Measurements from ENCODE around the gene COX6B1.
"Not testable (repeated sequence)": the region's sequence is repeated elsewhere in the genome, so short reads cannot be mapped to it uniquely, and the experiment has no call there.

Gene COX6B1

GRCh38 chr19:35675589-35676140 is 27.5 kb downstream of the COX6B1 start:
- H3K27me3 ChIP-seq (ENCODE audit: control insufficient read depth, insufficient read depth, low read length) = peaks cover 11% of the 10 kb centered on the region
- H3K4me1 ChIP-seq (ENCODE audit: control insufficient read depth, insufficient read depth, low read length) = no peaks in the 10 kb centered on the region
- H3K9ac ChIP-seq (ENCODE audit: low read length) = no peak overlapping the region
- no peak overlapping the region for H3K4me3 ChIP-seq (ENCODE audit: low read length)
- no peak overlapping the region for H3K27ac ChIP-seq (ENCODE audit: low read depth, low read length)
- no peaks in the 10 kb centered on the region for H3K36me3 ChIP-seq (ENCODE audit: control insufficient read depth, insufficient read depth, low read length)

- no peak overlapping the region for H3K4me3 ChIP-seq (ENCODE audit: low read length)
- H3K9ac ChIP-seq (ENCODE audit: low read length) = no peak overlapping the region
- H3K36me3 ChIP-seq (ENCODE audit: control insufficient read depth, insufficient read depth, low read length) = no peaks in the 10 kb centered on the region
- no peaks in the 10 kb centered on the region for H3K4me1 ChIP-seq (ENCODE audit: control insufficient read depth, insufficient read depth, low read length)
- no peaks in the 10 kb centered on the region for H3K27me3 ChIP-seq (ENCODE audit: control insufficient read depth, insufficient read depth, low read length)
- H3K27ac ChIP-seq (ENCODE audit: low read depth, low read length) = no peak overlapping the region
Measured at GRCh38 chr19:35689836-35690235, 41.7 kb downstream of the COX6B1 start.

GRCh38 chr19:35691106-35691505 is 43.0 kb downstream of the COX6B1 start:
- H3K4me3 ChIP-seq (ENCODE audit: low read length); H3K27ac ChIP-seq (ENCODE audit: low read depth, low read length); H3K36me3 ChIP-seq (ENCODE audit: control insufficient read depth, insufficient read depth, low read length); H3K4me1 ChIP-seq (ENCODE audit: control insufficient read depth, insufficient read depth, low read length); H3K27me3 ChIP-seq (ENCODE audit: control insufficient read depth, insufficient read depth, low read length); H3K9ac ChIP-seq (ENCODE audit: low read length): not testable (repeated sequence)

GRCh38 chr19:35692010-35692409 is 43.9 kb downstream of the COX6B1 start:
- H3K4me3 ChIP-seq (ENCODE audit: low read length) = no peak overlapping the region
- no peaks in the 10 kb centered on the region for H3K27me3 ChIP-seq (ENCODE audit: control insufficient read depth, insufficient read depth, low read length)
- H3K36me3 ChIP-seq (ENCODE audit: control insufficient read depth, insufficient read depth, low read length) = no peaks in the 10 kb centered on the region
- H3K27ac ChIP-seq (ENCODE audit: low read depth, low read length) = no peak overlapping the region
- no peak overlapping the region for H3K9ac ChIP-seq (ENCODE audit: low read length)
- no peaks in the 10 kb centered on the region for H3K4me1 ChIP-seq (ENCODE audit: control insufficient read depth, insufficient read depth, low read length)

GRCh38 chr19:35693422-35693821 is 45.3 kb downstream of the COX6B1 start:
- Histone ChIP-seq H3K27ac (ENCODE audit: low read depth, low read length) (no peak overlapping the region), H3K36me3 (ENCODE audit: control insufficient read depth, insufficient read depth, low read length) (no peaks in the 10 kb centered on the region), H3K27me3 (ENCODE audit: control insufficient read depth, insufficient read depth, low read length) (no peaks in the 10 kb centered on the region), H3K9ac (ENCODE audit: low read length) (no peak overlapping the region), H3K4me1 (ENCODE audit: control insufficient read depth, insufficient read depth, low read length) (no peaks in the 10 kb centered on the region), H3K4me3 (ENCODE audit: low read length) (no peak overlapping the region)

GRCh38 chr19:35693835-35694599 is 45.9 kb downstream of the COX6B1 start:
- no peak overlapping the region for H3K4me3 ChIP-seq (ENCODE audit: low read length)
- H3K27me3 ChIP-seq (ENCODE audit: control insufficient read depth, insufficient read depth, low read length) = no peaks in the 10 kb centered on the region
- H3K36me3 ChIP-seq (ENCODE audit: control insufficient read depth, insufficient read depth, low read length) = no peaks in the 10 kb centered on the region
- no peaks in the 10 kb centered on the region for H3K4me1 ChIP-seq (ENCODE audit: control insufficient read depth, insufficient read depth, low read length)
- H3K9ac ChIP-seq (ENCODE audit: low read length) = no peak overlapping the region
- no peak overlapping the region for H3K27ac ChIP-seq (ENCODE audit: low read depth, low read length)

GRCh38 chr19:35695895-35696422 is 47.8 kb downstream of the COX6B1 start:
- Histone ChIP-seq H3K36me3 (ENCODE audit: control insufficient read depth, insufficient read depth, low read length) (no peaks in the 10 kb centered on the region), H3K27ac (ENCODE audit: low read depth, low read length) (no peak overlapping the region), H3K4me3 (ENCODE audit: low read length) (no peak overlapping the region), H3K4me1 (ENCODE audit: control insufficient read depth, insufficient read depth, low read length) (no peaks in the 10 kb centered on the region), H3K9ac (ENCODE audit: low read length) (no peak overlapping the region), H3K27me3 (ENCODE audit: control insufficient read depth, insufficient read depth, low read length) (no peaks in the 10 kb centered on the region)

GRCh38 chr19:35696835-35697234 is 48.7 kb downstream of the COX6B1 start:
- no peak overlapping the region for H3K27ac ChIP-seq (ENCODE audit: low read depth, low read length)
- no peaks in the 10 kb centered on the region for H3K27me3 ChIP-seq (ENCODE audit: control insufficient read depth, insufficient read depth, low read length)
- H3K4me3 ChIP-seq (ENCODE audit: low read length) = no peak overlapping the region
- no peaks in the 10 kb centered on the region for H3K4me1 ChIP-seq (ENCODE audit: control insufficient read depth, insufficient read depth, low read length)
- no peaks in the 10 kb centered on the region for H3K36me3 ChIP-seq (ENCODE audit: control insufficient read depth, insufficient read depth, low read length)
- H3K9ac ChIP-seq (ENCODE audit: low read length) = no peak overlapping the region

GRCh38 chr19:35702223-35703012 is 54.3 kb downstream of the COX6B1 start:
- Histone ChIP-seq H3K4me1 (ENCODE audit: control insufficient read depth, insufficient read depth, low read length) (no peaks in the 10 kb centered on the region), H3K4me3 (ENCODE audit: low read length) (peak overlapping the region; percentile 88), H3K27me3 (ENCODE audit: control insufficient read depth, insufficient read depth, low read length) (peaks cover 3% of the 10 kb centered on the region), H3K27ac (ENCODE audit: low read depth, low read length) (no peak overlapping the region), H3K9ac (ENCODE audit: low read length) (peak overlapping the region; percentile 86), H3K36me3 (ENCODE audit: control insufficient read depth, insufficient read depth, low read length) (no peaks in the 10 kb centered on the region)

- Histone ChIP-seq H3K4me3 (ENCODE audit: low read length) (no peak overlapping the region), H3K9ac (ENCODE audit: low read length) (no peak overlapping the region), H3K36me3 (ENCODE audit: control insufficient read depth, insufficient read depth, low read length) (no peaks in the 10 kb centered on the region), H3K27me3 (ENCODE audit: control insufficient read depth, insufficient read depth, low read length) (peaks cover 3% of the 10 kb centered on the region), H3K4me1 (ENCODE audit: control insufficient read depth, insufficient read depth, low read length) (no peaks in the 10 kb centered on the region), H3K27ac (ENCODE audit: low read depth, low read length) (no peak overlapping the region)
Measured at GRCh38 chr19:35703343-35703742, 55.2 kb downstream of the COX6B1 start.

- Histone ChIP-seq H3K4me3 (ENCODE audit: low read length) (no peak within 1 kb of the TSS), H3K4me1 (ENCODE audit: control insufficient read depth, insufficient read depth, low read length) (no peaks in the 10 kb centered on the region), H3K27ac (ENCODE audit: low read depth, low read length) (no peak within 1 kb of the TSS), H3K27me3 (ENCODE audit: control insufficient read depth, insufficient read depth, low read length) (peaks cover 3% of the 10 kb centered on the region), H3K9ac (ENCODE audit: low read length) (no peak within 1 kb of the TSS), H3K36me3 (ENCODE audit: control insufficient read depth, insufficient read depth, low read length) (no peaks in the 10 kb centered on the region)
Measured at GRCh38 chr19:35704218-35704617, 56.1 kb downstream of the COX6B1 start, which contains the start of gene ZBTB32. TSS of gene ZBTB32 (plus strand) at chr19:35704558. CDS start at chr19:35714627, 10,069 bp downstream.
